Midbrain (tissue), 1 donor: Measurements from ENCODE around the gene NR2F2.

Experiments used
- DNase-seq: peaks from one replicate; lab custom pipeline; 2025; lab: John Stamatoyannopoulos, UW

NR2F2 gene

DNA sequence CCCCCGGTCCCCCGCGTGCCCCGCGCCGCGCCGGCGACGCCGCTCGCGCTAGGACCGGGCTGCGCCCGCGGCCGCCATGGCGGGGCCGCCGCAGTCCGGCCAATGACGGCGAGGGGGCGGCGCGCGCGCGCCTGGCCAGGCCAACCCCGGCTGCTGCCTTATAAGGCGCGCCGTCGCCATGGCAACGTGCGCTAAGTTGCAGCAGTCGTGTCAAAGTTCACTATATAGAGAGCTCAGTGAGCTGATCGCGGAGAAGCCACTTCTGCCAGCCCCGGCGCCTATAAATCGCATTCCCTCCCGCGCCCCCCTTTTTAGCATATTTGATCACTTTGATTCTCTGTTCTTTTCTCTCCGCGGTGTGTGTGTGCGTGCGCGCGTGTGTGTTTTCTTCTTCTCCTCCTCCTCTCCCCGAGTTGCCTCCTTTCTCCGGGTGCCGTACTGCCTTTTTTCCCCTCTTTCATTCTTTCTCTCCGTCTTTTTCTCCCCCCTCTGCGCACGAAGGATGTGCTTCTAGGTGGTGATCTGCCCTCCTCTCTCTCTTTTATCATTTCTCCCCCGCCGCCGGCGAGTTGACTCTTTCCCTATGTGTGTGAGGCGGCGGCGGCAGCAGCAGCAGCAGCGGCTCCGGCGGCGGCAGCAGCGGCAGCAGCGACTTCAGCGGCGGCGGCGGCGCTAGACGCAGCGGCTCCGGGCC lies at the start of gene NR2F2:
NR2F2 (plus strand) TSS at position 251 of the 694 bp plus-strand sequence. CDS start 1,406 bp downstream, outside the sequence.
- peak; percentile 92 for DNase-seq

- DNase-seq, result no peak
These were observed 45.2 kb upstream of the NR2F2 start for GRCh38 chr15:96285305-96285704.

GRCh38 chr15:96285729-96286254 lies 44.7 kb upstream of the NR2F2 start:
- DNase-seq, result no peak

GRCh38 chr15:96290679-96291078 lies 39.8 kb upstream of the NR2F2 start:
- no peak for DNase-seq

DNA sequence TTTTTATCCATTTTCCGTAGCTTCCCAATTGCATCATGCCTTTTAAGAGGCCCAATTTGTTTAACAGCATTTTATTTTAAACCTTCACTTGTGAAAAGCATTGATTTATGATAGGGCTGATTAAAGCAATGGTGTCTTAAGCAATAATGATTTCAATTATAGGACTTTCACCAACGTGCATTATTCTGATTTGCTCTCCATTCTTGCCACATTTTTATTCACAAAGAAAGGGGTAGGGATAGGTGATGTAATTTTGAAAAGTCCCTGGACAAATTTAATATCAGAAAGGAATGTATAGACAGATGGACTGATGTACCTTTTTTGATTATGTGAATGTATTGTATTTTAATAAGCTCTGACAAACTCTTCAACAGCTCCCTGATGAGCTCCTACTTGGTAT lies 37.9 kb upstream of the NR2F2 start:
- no peak for DNase-seq

DNA sequence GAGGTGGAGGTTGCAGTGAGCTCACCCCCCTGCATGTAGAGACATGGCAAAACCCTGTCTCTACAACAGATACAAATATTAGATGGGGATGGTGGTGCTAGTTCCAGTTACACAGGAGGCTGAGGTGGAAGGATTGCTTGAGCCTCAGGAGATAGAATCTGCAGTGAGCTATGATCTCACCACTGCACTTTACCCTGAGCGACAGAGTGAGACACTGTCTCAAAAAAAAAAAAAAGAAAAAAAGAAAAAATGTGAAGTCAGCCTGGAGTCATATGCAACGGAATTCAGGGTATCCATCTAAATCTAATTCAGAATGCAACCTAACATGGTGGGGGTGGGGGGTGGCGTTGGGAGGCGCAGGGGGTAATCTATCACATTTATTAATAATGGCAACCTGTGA lies 37.1 kb upstream of the NR2F2 start:
- no peak for DNase-seq

DNA sequence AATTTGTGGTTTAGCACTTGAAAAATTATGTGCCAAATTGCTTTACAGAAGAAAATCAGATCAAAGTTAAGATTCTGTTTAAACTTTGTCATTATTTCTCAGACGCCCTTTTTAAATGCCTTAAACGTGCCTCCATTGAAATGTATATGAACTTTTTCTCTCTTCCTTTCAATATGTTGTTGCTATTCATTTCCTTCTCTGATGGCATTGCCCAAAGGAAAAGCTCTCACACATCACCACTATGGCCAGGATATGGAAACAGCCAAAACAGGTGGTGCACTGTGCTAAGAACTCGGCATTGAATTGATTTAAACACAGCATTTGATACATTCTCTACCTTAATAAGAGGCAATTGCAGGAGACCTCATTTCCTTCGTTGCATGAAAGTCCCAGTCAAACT lies 35.7 kb upstream of the NR2F2 start:
- no peak for DNase-seq

DNA sequence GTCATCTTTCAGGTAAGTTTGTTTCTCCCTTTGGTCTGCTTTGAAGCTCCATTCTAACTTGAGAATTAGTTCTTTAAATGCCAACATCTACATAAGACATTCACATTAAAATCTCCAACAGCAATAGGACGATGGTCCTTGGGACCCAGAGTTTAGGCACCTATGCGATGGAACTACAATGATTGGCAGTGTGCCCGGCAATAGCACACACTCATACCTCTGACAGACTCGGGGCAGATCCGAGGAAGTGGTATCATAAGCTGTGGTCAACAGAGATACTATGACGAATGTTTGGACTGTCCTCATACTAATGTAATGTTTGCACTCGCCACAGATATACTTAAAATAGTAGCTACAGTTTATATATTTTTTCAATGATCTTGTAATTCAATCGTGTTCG lies 34.2 kb upstream of the NR2F2 start:
- no peak for DNase-seq

DNA sequence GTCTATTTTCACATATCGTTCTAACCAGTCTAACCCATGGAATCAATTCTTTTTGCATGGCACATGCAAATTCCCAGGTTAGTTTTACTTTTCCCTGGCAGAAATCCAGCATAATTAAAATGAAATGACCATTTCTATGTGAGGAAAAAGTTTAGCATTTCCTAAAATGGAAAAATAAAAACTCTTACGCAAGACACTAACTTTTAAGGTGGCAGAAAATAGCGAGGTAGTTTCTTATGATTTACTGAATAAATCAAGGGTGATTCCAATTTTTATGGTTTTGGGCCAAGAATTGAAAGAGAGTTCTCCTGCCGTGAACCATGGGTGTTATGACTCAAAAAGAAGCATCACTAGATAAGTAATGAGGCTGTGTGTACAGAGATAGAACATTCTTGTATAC lies 32.7 kb upstream of the NR2F2 start:
- no peak for DNase-seq

DNA sequence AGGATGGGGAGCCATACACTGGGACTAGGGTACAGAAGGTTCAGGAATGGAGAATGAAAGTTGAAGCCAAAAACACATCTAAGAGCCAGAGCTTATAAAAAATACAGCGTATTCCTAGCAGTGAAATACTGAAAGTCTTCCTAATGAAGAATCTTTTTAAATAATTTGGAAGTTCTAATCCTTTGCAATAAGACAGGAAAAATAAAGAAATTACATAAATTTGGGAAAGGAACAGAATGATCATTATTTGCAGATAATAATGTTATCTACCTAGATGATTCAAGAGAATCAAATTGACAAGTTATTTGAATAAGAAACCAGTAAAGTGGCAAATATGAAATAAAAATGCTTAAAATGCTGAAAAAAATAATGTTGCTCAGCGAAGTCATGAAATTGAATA lies 32.3 kb upstream of the NR2F2 start:
- DNase-seq, result no peak

- DNase-seq, result no peak
These were observed 29.7 kb upstream of the NR2F2 start for GRCh38 chr15:96300836-96301235.

DNA sequence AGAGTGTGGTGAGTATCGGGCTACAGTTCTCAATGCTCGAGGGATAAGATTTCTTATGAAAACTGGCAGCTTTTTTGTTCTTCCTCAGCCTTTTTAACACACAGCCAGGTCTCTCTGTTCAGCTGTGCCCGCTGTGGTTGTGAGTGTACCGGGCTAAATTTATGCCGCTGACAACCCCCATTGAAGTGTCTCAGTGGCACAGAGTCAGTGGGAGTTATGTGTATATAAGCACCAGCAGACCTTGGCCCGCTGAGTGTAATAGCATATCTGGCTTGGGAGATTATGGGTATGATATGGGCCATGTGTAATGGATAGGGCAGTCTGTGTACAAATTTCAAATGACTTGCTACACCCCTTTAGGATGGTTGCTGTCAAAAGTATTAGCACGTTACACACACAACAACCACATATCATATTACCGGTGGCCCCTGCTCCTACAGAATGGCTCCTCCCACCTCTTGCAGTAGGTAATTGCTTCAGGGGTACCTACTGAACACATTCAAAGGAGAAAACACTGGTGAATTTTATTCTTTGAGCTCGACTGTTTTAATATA lies 26.9 kb upstream of the NR2F2 start:
- DNase-seq, result no peak

DNA sequence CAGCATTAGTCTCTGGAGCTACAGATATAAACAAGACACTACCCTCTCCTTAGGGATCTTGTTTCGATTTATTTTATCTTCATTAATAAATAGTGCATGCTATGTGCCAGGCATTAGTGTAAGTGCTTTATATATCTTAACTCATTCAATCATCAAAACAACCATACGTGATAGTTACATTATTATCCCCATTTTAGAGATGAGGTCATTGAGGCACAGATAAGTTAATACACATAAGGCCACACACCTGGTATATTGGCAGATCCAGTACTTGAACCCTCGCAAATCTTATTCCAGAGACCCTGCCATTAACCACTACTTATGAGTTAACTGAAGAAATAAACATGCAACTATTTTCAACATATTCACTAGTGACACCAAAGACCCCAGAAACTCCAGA lies 25.7 kb upstream of the NR2F2 start:
- no peak for DNase-seq

GRCh38 chr15:96306321-96306720 lies 24.2 kb upstream of the NR2F2 start:
- no peak for DNase-seq

- no peak for DNase-seq
These were observed 22.6 kb upstream of the NR2F2 start for GRCh38 chr15:96307856-96308394.

DNA sequence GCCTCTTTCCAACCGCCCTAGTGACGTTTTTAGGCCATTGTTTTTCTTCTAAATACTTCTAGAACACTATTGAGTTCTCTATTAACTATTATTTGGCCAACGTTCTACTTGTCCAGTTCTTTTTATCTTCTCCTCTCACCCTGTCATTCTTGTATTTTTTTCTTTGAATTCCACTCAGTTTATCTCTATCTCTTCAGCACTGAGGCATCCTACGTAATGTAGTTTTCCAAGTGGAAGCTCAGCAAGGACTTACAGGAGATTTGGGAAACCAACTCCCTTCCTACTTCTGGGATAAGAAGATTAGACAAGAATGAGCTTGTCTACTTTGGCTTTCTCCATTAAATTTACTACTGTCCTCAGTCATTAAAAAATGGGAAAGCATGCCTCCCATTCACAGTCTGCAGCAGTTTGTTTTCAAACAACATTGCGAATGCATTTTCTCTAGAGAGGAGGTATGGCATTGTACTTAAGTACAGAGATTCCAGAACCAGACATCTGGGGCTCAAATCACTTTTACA lies 21.3 kb upstream of the NR2F2 start:
- DNase-seq, result no peak

GRCh38 chr15:96311256-96311955 lies 19.1 kb upstream of the NR2F2 start:
- no peak for DNase-seq

DNA sequence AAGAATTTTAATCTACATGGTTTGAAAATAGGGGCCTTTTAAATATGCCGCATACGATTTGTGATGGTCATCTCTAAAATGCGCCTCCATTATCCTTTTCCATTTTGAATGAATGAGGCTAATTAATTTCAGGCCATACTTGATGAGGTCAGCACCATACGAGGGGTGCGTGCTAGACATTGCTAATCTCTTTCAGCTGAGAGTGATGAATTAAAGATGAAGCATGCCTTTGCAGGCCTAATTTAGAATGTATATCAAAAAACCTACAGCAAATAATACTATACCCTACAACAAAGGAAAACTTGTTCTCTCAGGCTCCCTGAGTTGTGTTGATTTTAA lies 18.6 kb upstream of the NR2F2 start:
- no peak for DNase-seq

GRCh38 chr15:96312641-96313335 lies 17.7 kb upstream of the NR2F2 start:
- no peak for DNase-seq

GRCh38 chr15:96314518-96314917 lies 16.0 kb upstream of the NR2F2 start:
- DNase-seq, result no peak

DNA sequence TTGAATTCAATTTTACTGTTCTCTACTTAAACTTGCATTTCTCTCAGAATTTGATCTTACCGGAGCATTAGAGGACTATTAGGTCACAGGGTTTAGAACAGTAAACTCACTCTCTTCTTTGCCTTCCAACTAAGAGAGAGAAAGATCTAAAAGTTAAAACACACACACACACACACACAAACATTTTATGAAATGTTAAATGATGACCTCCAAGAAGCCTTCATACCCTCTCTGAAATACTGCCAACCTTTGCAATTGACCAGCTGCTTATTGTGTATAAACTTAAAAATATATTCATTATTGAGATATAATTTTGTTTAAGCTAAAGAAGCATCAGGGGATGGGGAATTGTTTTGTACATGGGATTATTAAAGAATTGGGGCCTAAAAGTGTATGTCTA lies 15.5 kb upstream of the NR2F2 start:
- no peak for DNase-seq

GRCh38 chr15:96316953-96317629 lies 13.4 kb upstream of the NR2F2 start:
- DNase-seq, result no peak
